Endodermal cell (in vitro differentiated cells): ENCODE results near the gene SCAI. TPM values are rescaled to one million over a fixed set of nuclear protein-coding genes. Genes with fewer than 3 reads are reported as not detected.
"Not testable (repeated sequence)": the region's sequence is repeated elsewhere in the genome, so short reads cannot be mapped to it uniquely, and the experiment has no call there.

Experiments used
- DNase-seq: peaks from one replicate; pipeline ENCODE4 v3.0.0-alpha.2; 2017
- H3K27ac ChIP-seq: 2 replicates; pipeline ENCODE4 v1.5.1; 2013; ENCODE audit warnings: mild to moderate bottlenecking, low read depth, low read length, moderate library complexity
- H3K27me3 ChIP-seq: 2 replicates; pipeline ENCODE4 v1.6.1; 2013; ENCODE audit warnings: mild to moderate bottlenecking, low read length, moderate library complexity; ENCODE audit not compliant: insufficient read depth, control insufficient read depth, poor library complexity, severe bottlenecking
- H3K36me3 ChIP-seq: 2 replicates; pipeline ENCODE4 v1.7.0; 2013; ENCODE audit warnings: mild to moderate bottlenecking, low read length, moderate library complexity; ENCODE audit not compliant: control insufficient read depth, insufficient read depth
- H3K4me1 ChIP-seq: one replicate; pipeline ENCODE4 v1.7.0; 2013; ENCODE audit warnings: low read length; ENCODE audit not compliant: control insufficient read depth, insufficient read depth
- H3K4me3 ChIP-seq: 2 replicates; pipeline ENCODE4 v1.5.1; 2013; ENCODE audit warnings: mild to moderate bottlenecking, low read length, moderate library complexity
- H3K9ac ChIP-seq: 2 replicates; pipeline ENCODE4 v1.6.1; 2013; ENCODE audit warnings: mild to moderate bottlenecking, low read length, moderate library complexity; ENCODE audit not compliant: poor library complexity, severe bottlenecking; ENCODE audit errors: extremely low read depth
- H3K9me3 ChIP-seq: 2 replicates; pipeline ENCODE4 v1.6.1; 2013; ENCODE audit warnings: mild to moderate bottlenecking, low read length, moderate library complexity; ENCODE audit not compliant: control insufficient read depth
- H3K27ac Mint-ChIP-seq: 2 replicates; pipeline ENCODE4 v1.8.0; 2020; ENCODE audit warnings: mixed read lengths
- H3K27me3 Mint-ChIP-seq: 2 replicates; pipeline ENCODE4 v1.8.0; 2021; ENCODE audit warnings: mild to moderate bottlenecking, mixed read lengths; ENCODE audit not compliant: insufficient read depth
- H3K36me3 Mint-ChIP-seq: 2 replicates; pipeline ENCODE4 v1.8.0; 2020; ENCODE audit warnings: low read depth, mixed read lengths
- H3K4me1 Mint-ChIP-seq: 2 replicates; pipeline ENCODE4 v1.8.0; 2020; ENCODE audit warnings: mixed read lengths
- H3K4me3 Mint-ChIP-seq: 2 replicates; pipeline ENCODE4 v1.8.0; 2020; ENCODE audit warnings: mild to moderate bottlenecking, moderate library complexity, mixed read lengths
- H3K9me3 Mint-ChIP-seq: 2 replicates; pipeline ENCODE4 v1.8.0; 2020; ENCODE audit warnings: mild to moderate bottlenecking, mixed read lengths
- WGBS, 2 experiments: methylation state at CpG; one replicate each; pipeline versions ENCODE4 v1.1.5 to v1.1.7; 2013; ENCODE audit warnings: missing lambda C conversion rate in 2 of 2, mixed read lengths in 1 of 2; ENCODE audit not compliant: insufficient coverage in 1 of 2, insufficient read length in 1 of 2; 5-methylcytosine and 5-hydroxymethylcytosine counted together
- total RNA-seq, 2 donors: library from RNA; stranded (reverse); fragmentation: NEBNext Ultra II Directional in 1 of 2; extraction: Animal tissue kit (Norgen Biotek cat#: 25700) in 1 of 2; gene quantifications; 2 replicates in 1 of 2; 3 replicates in 1 of 2; pipeline ENCODE4 v1.2.1, GENCODE V29; 2021
- TF ChIP-seq, protein P1 (sequence below): fragments of 200-600 bp; sonication (generic); conservative IDR thresholded peaks from 2 replicates; pipeline ENCODE4 v1.5.0; 2021; ENCODE audit warnings: antibody characterized with exemption, mild to moderate bottlenecking

SCAI gene
- total RNA-seq, 2 donors from 2014 or later, result 22.9 to 34.7 TPM

GRCh38 chr9:124964604-124965003 lies 178.7 kb downstream of the SCAI start:
- no peaks in the 10 kb centered on the region for H3K4me1 ChIP-seq
- no peaks in the 10 kb centered on the region for H3K36me3 ChIP-seq
- peaks cover 27% of the 10 kb centered on the region for H3K36me3 Mint-ChIP-seq
- H3K9me3 ChIP-seq, result no peaks in the 10 kb centered on the region
- H3K4me3 Mint-ChIP-seq, result no peak overlapping the region
- no peak overlapping the region for H3K27ac ChIP-seq
- no peaks in the 10 kb centered on the region for H3K27me3 Mint-ChIP-seq
- H3K27ac Mint-ChIP-seq, result no peak overlapping the region
- WGBS, 2 experiments, result 75 to 86% methylated on average over 2 of the region's 2 CpGs
- no peak for DNase-seq
- H3K27me3 ChIP-seq, result no peaks in the 10 kb centered on the region
- H3K4me3 ChIP-seq, result no peak overlapping the region
- no peak overlapping the region for H3K9ac ChIP-seq
- H3K4me1 Mint-ChIP-seq, result no peaks in the 10 kb centered on the region
- TF ChIP-seq, protein P1, sequence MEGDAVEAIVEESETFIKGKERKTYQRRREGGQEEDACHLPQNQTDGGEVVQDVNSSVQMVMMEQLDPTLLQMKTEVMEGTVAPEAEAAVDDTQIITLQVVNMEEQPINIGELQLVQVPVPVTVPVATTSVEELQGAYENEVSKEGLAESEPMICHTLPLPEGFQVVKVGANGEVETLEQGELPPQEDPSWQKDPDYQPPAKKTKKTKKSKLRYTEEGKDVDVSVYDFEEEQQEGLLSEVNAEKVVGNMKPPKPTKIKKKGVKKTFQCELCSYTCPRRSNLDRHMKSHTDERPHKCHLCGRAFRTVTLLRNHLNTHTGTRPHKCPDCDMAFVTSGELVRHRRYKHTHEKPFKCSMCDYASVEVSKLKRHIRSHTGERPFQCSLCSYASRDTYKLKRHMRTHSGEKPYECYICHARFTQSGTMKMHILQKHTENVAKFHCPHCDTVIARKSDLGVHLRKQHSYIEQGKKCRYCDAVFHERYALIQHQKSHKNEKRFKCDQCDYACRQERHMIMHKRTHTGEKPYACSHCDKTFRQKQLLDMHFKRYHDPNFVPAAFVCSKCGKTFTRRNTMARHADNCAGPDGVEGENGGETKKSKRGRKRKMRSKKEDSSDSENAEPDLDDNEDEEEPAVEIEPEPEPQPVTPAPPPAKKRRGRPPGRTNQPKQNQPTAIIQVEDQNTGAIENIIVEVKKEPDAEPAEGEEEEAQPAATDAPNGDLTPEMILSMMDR, result no peak
- H3K9me3 Mint-ChIP-seq, result no peaks in the 10 kb centered on the region

- no peak overlapping the region for H3K4me3 ChIP-seq
- Mint-ChIP-seq H3K4me1 (no peaks in the 10 kb centered on the region), H3K4me3 (no peak overlapping the region), H3K36me3 (peaks cover 28% of the 10 kb centered on the region), H3K27ac (no peak overlapping the region), H3K9me3 (no peaks in the 10 kb centered on the region), H3K27me3 (no peaks in the 10 kb centered on the region)
- DNase-seq, result no peak
- H3K27me3 ChIP-seq, result no peaks in the 10 kb centered on the region
- no peak overlapping the region for H3K9ac ChIP-seq
- no peak overlapping the region for H3K27ac ChIP-seq
- TF ChIP-seq, protein P1, result no peak
- 86 to 98% methylated on average over 1 to 2 of the region's 2 CpGs for WGBS, 2 experiments
- H3K9me3 ChIP-seq, result no peaks in the 10 kb centered on the region
- no peaks in the 10 kb centered on the region for H3K4me1 ChIP-seq
- no peaks in the 10 kb centered on the region for H3K36me3 ChIP-seq
Measured at GRCh38 chr9:124964056-124964455, 179.3 kb downstream of the SCAI start.

- TF ChIP-seq, protein P1, result no peak
- 94 to 100% methylated on average over 2 of the region's 2 CpGs for WGBS, 2 experiments
- H3K4me3 Mint-ChIP-seq, result no peak overlapping the region
- Histone ChIP-seq H3K27me3 (no peaks in the 10 kb centered on the region), H3K9me3 (no peaks in the 10 kb centered on the region), H3K36me3 (no peaks in the 10 kb centered on the region), H3K4me1 (no peaks in the 10 kb centered on the region), H3K9ac (no peak overlapping the region), H3K4me3 (no peak overlapping the region), H3K27ac (no peak overlapping the region)
- no peak for DNase-seq
- no peaks in the 10 kb centered on the region for H3K27me3 Mint-ChIP-seq
- no peaks in the 10 kb centered on the region for H3K4me1 Mint-ChIP-seq
- no peaks in the 10 kb centered on the region for H3K9me3 Mint-ChIP-seq
- no peak overlapping the region for H3K27ac Mint-ChIP-seq
- peaks cover 15% of the 10 kb centered on the region for H3K36me3 Mint-ChIP-seq
Measured at GRCh38 chr9:124960409-124960752, 182.9 kb downstream of the SCAI start.

- H3K9ac ChIP-seq, H3K27ac ChIP-seq, DNase-seq, H3K27me3 ChIP-seq, H3K4me1 Mint-ChIP-seq, H3K36me3 ChIP-seq, H3K9me3 Mint-ChIP-seq, H3K27ac Mint-ChIP-seq, H3K4me3 Mint-ChIP-seq, H3K27me3 Mint-ChIP-seq, H3K9me3 ChIP-seq, H3K4me1 ChIP-seq, H3K4me3 ChIP-seq: not testable (repeated sequence)
- peaks cover 15% of the 10 kb centered on the region for H3K36me3 Mint-ChIP-seq
- WGBS, 2 experiments, result 97 to 98% methylated on average over 5 to 7 of the region's 9 CpGs
Measured at GRCh38 chr9:124959671-124960408, 183.5 kb downstream of the SCAI start.
